Thyroid gland (tissue), 4 donors: Measurements from ENCODE around the gene ZFAND3. TPM values are rescaled to one million over a fixed set of nuclear protein-coding genes. Genes with fewer than 3 reads are reported as not detected.

Experiments used
- DNase-seq, 2 donors: peaks; one replicate each; pipeline ENCODE4 v3.0.0-alpha.2; 2019
- H3K27ac ChIP-seq, 3 donors: fragments of 200-600 bp; sonication (generic); 1 replicate in 2 of 3; 2 replicates in 1 of 3; pipeline ENCODE4 v1.5.1; 2016 to 2019; ENCODE audit warnings: mild to moderate bottlenecking in 1 of 3, moderate library complexity in 1 of 3
- H3K27me3 ChIP-seq: fragments of 200-600 bp; sonication (generic); one replicate; pipeline ENCODE4 v1.5.1; 2019
- H3K36me3 ChIP-seq, 2 donors: fragments of 200-600 bp; sonication (generic); one replicate each; pipeline ENCODE4 v1.5.1; 2016 to 2019
- H3K4me1 ChIP-seq, 2 donors: fragments of 200-600 bp; sonication (generic); one replicate each; pipeline ENCODE4 v1.5.1; 2017 to 2019
- H3K4me3 ChIP-seq, 3 donors: fragments of 200-600 bp; sonication (generic); replicated peaks in 1 of 3; 1 replicate in 2 of 3; 2 replicates in 1 of 3; pipeline ENCODE4 v1.5.1; 2016; ENCODE audit warnings: mild to moderate bottlenecking in 1 of 3
- H3K9me3 ChIP-seq: fragments of 200-600 bp; sonication (generic); one replicate; pipeline ENCODE4 v1.5.1; 2017
- POLR2A ChIP-seq, 2 donors: fragments of 450-650 bp; IDR thresholded peaks; one replicate each; pipeline ENCODE4 v1.6.1; 2017; ENCODE audit warnings: antibody characterized with exemption in 2 of 2, mild to moderate bottlenecking in 2 of 2, moderate library complexity in 1 of 2
- WGBS, 2 donors: methylation state at CpG; one replicate each; pipeline ENCODE4 v1.1.5; 2017; 5-methylcytosine and 5-hydroxymethylcytosine counted together
- intact Hi-C: fragments of 100-400 bp; cut with DNase I; formaldehyde crosslinking; loops from one replicate; pipeline ENCODE4 v1.15.1; 2023
- total RNA-seq, 4 donors: library from RNA; depleted of rRNA; stranded (reverse); fragments of >200 nt; gene quantifications; one replicate each; pipeline ENCODE4 v1.2.3, GENCODE V29; 2016
- TF ChIP-seq, protein P1 (sequence below), 6 experiments: fragments of 200-600 bp in 3 of 6; fragments of 450-650 bp in 3 of 6; sonication (generic) in 3 of 6; IDR thresholded peaks; one replicate each; pipeline ENCODE4 v1.5.1; 2016 to 2019; ENCODE audit warnings: antibody characterized with exemption in 6 of 6, mild to moderate bottlenecking in 2 of 6, inconsistent platforms in 1 of 6, moderate library complexity in 1 of 6

The ZFAND3 gene
- total RNA-seq, 4 donors from 2014 or later = 41.3 to 57.7 (median 55.9) TPM

- Histone ChIP-seq H3K27ac (no peak overlapping the region), H3K4me3 (no peak overlapping the region), H3K27me3 (no peaks in the 10 kb centered on the region), H3K9me3 (no peaks in the 10 kb centered on the region), H3K36me3 (no peaks in the 10 kb centered on the region), H3K4me1 (no peaks in the 10 kb centered on the region)
- peak in 1 of 2 donors; percentile 32 for DNase-seq
- intact Hi-C loops = no loop called here
- TF ChIP-seq POLR2A (IDR thresholded peaks at IDR 0.05) = no peak
- TF ChIP-seq, protein P1, sequence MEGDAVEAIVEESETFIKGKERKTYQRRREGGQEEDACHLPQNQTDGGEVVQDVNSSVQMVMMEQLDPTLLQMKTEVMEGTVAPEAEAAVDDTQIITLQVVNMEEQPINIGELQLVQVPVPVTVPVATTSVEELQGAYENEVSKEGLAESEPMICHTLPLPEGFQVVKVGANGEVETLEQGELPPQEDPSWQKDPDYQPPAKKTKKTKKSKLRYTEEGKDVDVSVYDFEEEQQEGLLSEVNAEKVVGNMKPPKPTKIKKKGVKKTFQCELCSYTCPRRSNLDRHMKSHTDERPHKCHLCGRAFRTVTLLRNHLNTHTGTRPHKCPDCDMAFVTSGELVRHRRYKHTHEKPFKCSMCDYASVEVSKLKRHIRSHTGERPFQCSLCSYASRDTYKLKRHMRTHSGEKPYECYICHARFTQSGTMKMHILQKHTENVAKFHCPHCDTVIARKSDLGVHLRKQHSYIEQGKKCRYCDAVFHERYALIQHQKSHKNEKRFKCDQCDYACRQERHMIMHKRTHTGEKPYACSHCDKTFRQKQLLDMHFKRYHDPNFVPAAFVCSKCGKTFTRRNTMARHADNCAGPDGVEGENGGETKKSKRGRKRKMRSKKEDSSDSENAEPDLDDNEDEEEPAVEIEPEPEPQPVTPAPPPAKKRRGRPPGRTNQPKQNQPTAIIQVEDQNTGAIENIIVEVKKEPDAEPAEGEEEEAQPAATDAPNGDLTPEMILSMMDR (IDR thresholded peaks at IDR 0.05) = no peak
- 67 to 78% methylated on average over 6 of the region's 6 CpGs for WGBS, 2 donors
Measured at GRCh38 chr6:38164131-38164481, 344.6 kb downstream of the ZFAND3 start.

- 95 to 100% methylated on average over 6 to 14 of the region's 14 CpGs for WGBS, 2 donors
- intact Hi-C loops = no loop called here
- Histone ChIP-seq H3K27ac (no peak overlapping the region), H3K4me1 (peaks cover 0 to under 1% of the 10 kb centered on the region in 2 donors), H3K27me3 (no peaks in the 10 kb centered on the region), H3K36me3 (no peaks in the 10 kb centered on the region), H3K4me3 (no peak overlapping the region), H3K9me3 (no peaks in the 10 kb centered on the region)
- no peak for TF ChIP-seq POLR2A (IDR thresholded peaks at IDR 0.05)
- no peak for DNase-seq
Measured at GRCh38 chr6:38164671-38165108, 345.2 kb downstream of the ZFAND3 start.

- TF ChIP-seq, protein P1 (IDR thresholded peaks at IDR 0.05) = no peak
- no peak for TF ChIP-seq POLR2A (IDR thresholded peaks at IDR 0.05)
- H3K27ac ChIP-seq = no peak overlapping the region
- H3K9me3 ChIP-seq = no peaks in the 10 kb centered on the region
- peaks cover 7 to 12% of the 10 kb centered on the region in 2 donors for H3K4me1 ChIP-seq
- no peak overlapping the region for H3K4me3 ChIP-seq
- no peaks in the 10 kb centered on the region for H3K27me3 ChIP-seq
- WGBS, 2 donors = 74 to 76% methylated on average over 17 to 25 of the region's 32 CpGs
- no peaks in the 10 kb centered on the region for H3K36me3 ChIP-seq
- intact Hi-C loops = no loop called here
- DNase-seq = no peak
Measured at GRCh38 chr6:38166411-38167240, 347.1 kb downstream of the ZFAND3 start.

DNA sequence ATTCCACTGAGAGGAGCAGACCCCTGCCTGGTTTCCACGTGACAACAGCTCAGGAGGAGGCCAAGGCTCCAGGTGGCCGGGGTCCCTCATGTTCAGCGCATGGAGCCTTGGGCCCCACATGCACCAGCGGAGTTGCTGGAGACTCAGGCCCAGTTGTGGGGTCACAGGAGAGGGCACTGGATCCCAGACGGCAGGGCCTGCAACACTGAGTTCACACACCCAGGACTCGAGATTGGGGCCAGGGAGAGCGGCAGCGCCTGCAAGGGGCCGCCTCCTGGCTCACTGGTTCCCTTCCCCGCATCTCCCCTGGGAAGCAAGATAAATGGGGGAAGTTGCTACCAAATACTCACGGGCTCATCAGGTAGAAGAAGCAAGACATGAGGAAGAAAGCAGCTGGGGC lies 348.1 kb downstream of the ZFAND3 start:
- no peak for DNase-seq
- Histone ChIP-seq H3K9me3 (no peaks in the 10 kb centered on the region), H3K4me3 (no peak overlapping the region), H3K4me1 (peaks cover 7 to 12% of the 10 kb centered on the region in 2 donors), H3K27ac (no peak overlapping the region), H3K36me3 (no peaks in the 10 kb centered on the region), H3K27me3 (no peaks in the 10 kb centered on the region)
- TF ChIP-seq, protein P1 (IDR thresholded peaks at IDR 0.05) = no peak
- TF ChIP-seq POLR2A (IDR thresholded peaks at IDR 0.05) = no peak
- intact Hi-C loops = no loop called here
- WGBS, 2 donors = 91 to 96% methylated on average over 9 to 11 of the region's 11 CpGs

DNA sequence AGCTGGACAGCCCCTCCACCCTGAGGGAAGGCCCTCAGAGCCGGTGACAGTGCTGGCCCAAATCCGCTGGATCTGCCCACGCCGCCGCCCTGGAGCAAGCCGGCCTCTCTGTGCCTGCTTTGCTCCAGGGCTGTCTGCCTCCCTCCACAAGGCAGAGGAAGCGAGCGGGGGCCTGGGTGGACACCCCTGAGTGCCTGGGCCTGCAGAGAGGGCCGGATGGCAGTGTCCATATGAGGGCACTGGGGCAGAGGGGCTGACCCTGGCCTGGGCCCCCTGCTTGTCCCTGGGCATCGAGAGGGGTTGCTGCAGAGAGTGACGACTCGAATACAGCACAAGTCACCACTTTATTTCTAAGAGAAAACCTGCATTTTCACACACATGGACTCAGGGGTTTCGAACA lies 348.6 kb downstream of the ZFAND3 start:
- Histone ChIP-seq H3K27ac (no peak overlapping the region), H3K4me1 (peaks cover 7 to 12% of the 10 kb centered on the region in 2 donors), H3K27me3 (no peaks in the 10 kb centered on the region), H3K4me3 (no peak overlapping the region), H3K9me3 (no peaks in the 10 kb centered on the region), H3K36me3 (no peaks in the 10 kb centered on the region)
- no peak for TF ChIP-seq POLR2A (IDR thresholded peaks at IDR 0.05)
- TF ChIP-seq, protein P1 (IDR thresholded peaks at IDR 0.05) = no peak
- intact Hi-C loops = no loop called here
- WGBS, 2 donors = 96% methylated on average over 12 to 13 of the region's 13 CpGs
- no peak for DNase-seq
